GM19025 (cell line): ENCODE results near the gene SLCO4A1.
"Not testable (repeated sequence)": the region's sequence is repeated elsewhere in the genome, so short reads cannot be mapped to it uniquely, and the experiment has no call there.

ENCODE experiments used
- ATAC-seq: cut with Tn5 transposase; IDR thresholded peaks from one replicate; pipeline ENCODE4 v1.9.1; 2021; ENCODE audit warnings: mild to moderate bottlenecking, low read depth, moderate library complexity; ENCODE audit not compliant: unreplicated experiment

SLCO4A1 gene

DNA sequence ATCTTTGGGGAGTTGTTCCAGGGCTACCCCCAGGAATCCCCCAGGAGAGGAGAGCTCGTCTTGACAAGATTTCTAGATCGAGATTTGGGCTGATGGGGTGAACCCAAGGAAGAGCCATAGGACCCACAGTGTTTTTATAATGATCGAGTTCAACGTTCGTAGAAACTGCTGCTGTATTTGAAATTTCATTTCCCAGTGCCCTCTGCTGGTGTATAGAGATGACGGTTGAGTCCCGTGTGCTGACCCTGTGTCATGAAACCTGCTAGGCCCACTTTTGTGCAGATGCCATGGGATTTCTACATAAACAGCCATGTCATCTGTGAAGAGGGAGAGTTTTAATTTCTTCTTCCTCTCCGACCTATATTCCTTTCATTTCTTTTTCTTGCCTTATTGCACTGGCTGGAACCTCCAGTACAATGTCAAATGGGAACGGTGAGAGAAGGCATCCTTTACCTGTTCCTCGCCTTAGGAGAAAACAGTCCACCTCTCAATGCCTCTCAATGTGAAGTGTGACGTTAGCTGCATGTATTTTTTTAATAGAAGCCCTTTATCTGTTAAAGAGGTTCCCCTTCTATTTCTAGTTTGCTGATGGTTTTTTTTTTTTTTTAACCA is 37.8 kb downstream of the SLCO4A1 start:
- ATAC-seq = no peak

GRCh38 chr20:62682912-62683517 is 40.7 kb downstream of the SLCO4A1 start:
- ATAC-seq = no peak

- not testable (repeated sequence) for ATAC-seq
Measured at GRCh38 chr20:62683660-62684322, 41.5 kb downstream of the SLCO4A1 start.

- no peak for ATAC-seq
Measured at GRCh38 chr20:62684981-62685380, 42.7 kb downstream of the SLCO4A1 start.

DNA sequence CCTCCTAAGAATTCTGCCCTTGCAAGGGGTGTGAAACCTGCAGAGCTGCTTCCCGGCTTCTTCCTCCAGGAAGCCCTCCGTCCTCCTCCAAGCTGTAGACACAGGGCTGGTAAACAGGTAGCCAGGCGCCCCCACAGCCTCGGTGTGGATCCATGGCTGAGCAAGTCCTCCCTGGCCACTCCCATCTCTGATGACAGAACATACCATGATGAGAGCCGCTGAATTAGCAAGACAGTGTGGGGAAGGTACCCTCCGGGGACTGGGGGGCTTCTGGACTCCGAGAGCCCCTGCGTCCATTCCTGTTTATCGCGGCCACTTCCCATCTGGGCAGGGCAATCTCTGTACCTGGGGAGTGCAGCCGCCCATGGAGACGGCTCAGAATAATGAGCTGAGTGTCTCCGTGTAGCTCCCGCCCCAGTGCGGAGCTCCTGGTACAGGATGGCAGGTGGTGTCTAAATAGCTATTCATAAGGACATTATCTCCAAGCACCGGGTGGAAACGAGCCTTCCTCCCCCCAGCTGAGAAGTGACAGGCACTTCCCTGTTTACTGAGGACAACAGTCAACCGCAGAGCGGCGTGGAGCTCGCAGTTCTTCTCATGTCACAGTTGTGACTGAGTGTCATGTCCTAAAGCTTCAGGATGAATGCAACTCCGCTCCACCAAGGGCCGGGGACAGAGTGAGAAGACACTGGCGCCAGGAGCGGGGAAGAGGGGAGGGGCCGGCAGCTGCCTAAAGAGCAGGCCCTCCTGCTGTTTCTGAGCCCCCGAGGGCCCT is 43.7 kb downstream of the SLCO4A1 start:
- ATAC-seq = no peak

DNA sequence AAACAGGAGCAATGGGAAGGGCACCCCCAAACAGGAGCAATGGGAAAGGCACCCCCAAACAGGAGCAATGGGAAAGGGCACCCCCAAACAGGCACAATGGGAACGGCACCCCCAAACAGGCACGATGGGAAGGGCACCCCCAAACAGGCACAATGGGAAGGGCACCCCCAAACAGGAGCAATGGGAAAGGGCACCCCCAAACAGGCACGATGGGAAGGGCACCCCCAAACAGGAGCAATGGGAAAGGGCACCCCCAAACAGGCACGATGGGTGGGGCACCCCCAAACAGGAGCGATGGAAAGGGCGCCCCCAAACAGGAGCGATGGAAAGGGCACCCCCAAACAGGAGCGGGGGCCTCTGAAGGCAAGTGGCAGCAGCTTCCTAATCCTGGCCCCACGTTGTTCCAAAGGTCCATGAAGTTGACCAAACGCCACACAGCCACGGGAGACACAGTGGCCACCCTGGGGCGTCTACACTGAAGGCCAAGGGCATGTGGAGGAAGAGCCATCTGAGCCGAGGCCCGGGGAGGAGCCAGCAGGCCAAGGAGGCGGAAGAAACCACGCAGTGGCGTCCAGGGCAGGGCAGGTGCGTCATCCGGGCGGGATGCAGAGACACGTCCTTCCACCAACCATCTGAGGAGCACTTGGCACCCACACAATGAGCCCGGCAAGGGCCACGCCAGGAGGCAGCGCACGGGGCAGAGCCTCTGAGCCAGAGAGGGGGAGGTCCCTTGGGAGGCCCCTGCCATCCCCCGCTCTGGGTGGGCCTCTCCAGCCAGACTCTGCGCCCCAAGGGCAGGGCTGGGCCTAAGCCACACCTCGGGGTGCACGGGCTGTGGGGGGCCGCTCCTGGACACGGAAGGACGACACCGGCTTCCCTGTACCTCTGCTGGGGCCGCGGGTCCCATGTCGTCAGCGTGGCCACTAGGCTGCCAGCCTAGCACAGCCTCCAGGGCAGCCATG is 44.8 kb downstream of the SLCO4A1 start:
- ATAC-seq = no peak

GRCh38 chr20:62688083-62688482 is 45.8 kb downstream of the SLCO4A1 start:
- no peak for ATAC-seq

GRCh38 chr20:62688855-62689460 is 46.7 kb downstream of the SLCO4A1 start:
- no peak for ATAC-seq

DNA sequence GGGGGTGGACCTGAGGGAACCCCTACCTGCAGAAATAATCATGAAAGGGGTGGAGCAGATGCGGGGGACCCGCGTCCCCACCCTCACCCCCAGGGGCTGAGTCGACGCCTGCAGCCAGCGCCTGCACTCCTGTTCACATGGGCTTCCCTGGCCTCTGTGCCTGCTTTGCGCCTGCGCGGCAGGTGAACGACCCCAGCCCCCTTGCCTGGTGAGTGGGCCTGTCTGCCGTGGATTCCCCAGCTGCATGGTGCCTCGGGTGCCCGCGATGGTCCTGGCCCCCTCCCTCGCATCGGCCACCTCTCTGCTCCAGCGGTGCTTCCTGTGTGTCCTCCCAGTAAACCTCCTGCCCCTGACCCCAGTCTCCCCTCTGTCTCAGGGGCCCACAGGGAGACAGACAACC is 47.6 kb downstream of the SLCO4A1 start:
- ATAC-seq = no peak

- ATAC-seq = no peak
Measured at GRCh38 chr20:62690261-62690820, 48.0 kb downstream of the SLCO4A1 start.

- ATAC-seq = no peak
Measured at GRCh38 chr20:62691487-62691886, 49.2 kb downstream of the SLCO4A1 start.

DNA sequence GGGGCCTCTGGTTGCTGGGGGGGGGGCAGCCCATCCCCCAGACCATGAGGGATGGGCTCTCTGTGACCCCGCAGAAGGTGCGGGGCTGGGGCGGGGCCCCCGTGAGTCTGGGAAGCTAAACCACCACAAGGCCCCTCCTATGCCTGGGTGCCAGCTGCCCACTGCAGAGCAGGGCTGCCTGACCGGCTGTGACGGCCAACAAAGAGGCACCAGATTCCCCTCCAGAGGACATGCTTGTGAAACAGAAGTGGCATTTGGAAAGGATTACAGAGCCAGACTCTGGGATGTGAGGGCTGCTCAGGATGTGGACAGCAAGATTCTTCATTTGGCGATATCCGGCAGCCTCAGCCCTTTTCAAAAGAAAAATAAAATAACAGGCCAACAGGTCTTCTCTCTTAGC is 49.9 kb downstream of the SLCO4A1 start:
- no peak for ATAC-seq

DNA sequence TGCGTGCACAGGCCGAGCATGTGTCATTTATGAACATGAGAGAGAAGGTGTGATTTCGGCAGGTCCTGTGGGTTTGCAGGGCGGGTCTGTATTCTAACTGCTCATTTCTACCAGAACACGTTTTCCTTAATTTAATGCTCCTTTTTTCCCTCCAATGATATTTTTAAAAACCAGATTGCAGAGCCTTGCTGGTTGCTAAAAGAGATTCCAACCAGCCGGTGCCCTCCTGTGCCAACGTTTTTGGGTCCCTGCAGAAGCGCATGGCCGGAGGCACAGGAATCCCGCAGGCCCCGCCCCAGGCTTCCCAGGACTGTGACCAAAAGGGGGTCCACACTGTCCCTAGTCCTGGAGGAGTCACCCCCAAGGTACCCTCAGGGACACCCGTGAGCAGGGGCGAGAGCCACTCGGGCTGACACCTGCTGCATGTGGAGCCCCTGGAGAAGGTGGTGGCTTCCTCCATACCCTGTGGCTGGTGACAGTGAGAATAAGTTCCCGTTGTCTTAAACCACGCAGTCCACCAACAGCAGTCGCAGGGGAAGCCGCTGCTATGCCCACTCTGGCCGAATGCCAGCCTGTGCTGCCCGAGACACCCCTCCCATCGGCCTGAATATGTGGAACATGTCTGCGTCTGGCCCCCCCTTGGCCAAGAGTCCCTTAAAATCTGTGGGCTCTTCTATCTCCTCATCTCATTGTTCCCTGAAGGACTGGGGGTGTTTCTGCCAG is 50.7 kb downstream of the SLCO4A1 start:
- no peak for ATAC-seq

- no peak for ATAC-seq
Measured at GRCh38 chr20:62693524-62693922, 51.2 kb downstream of the SLCO4A1 start.

- no peak for ATAC-seq
Measured at GRCh38 chr20:62694106-62694505, 51.8 kb downstream of the SLCO4A1 start.

DNA sequence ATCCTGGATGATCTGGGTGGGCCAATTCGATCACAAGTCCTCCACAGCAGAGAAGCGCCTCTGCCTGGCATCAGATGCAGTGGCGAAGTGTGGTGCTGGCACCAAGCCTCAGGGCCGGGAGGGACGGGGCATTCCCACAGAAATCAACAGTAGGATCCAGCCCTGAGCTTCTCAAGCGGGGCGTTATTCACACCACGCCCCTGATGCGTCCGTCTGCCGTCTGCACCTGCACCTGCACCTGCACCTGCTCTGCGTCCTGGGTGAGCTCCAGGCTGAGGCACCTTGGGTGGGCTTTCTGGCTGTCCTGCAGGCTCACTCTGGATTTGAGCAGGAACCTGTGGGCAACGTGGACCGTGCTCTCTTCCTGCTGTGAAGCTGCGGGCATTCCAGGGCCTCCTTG is 52.6 kb downstream of the SLCO4A1 start:
- no peak for ATAC-seq

DNA sequence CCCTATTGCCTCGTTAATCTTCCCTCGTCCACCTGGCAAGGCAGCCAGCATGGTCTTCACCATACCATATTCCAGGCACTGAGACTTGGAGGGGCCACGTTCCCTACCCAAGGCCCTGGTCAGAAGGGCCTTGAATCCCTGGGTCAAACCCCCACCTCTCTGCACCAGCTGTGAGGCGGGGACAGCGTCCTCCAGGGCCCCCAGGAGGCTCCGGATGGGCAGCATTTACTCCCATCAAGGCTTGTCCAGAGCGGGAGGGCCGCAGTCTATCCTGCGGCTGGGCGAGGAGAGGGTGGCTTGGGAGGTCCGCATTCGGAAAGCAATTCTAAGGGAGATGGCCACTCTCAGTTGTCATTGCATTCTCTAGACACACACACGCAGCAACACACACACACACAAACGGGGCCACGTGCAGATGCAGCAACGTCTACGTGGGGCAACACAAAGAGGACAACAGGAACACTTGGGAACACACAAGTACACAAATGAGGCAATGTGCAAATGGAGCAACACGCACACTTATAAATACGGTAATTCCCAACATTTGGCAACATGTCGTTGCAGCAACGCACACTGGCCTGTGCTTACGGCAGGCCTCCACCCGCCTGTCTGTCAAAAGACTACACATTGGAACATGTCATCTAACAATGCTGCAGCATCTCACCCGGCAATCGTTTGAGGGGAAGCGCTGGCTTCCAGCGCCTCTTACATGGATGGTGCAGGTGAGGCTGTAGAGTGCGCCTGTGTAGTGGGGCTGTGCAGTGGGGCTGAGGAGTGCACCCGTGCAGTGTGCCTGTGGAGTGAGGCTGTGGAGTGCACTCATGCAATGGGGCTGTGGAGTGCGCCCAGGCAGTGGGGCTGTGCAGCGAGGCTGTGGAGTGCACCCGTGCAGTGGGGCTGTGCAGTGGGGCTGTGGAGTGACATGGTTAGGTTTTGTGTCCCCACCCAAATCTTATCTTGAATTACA is 53.4 kb downstream of the SLCO4A1 start:
- ATAC-seq = no peak
